Epidermal melanocyte (primary cell): ENCODE results near the gene PGBD5.
"Not testable (repeated sequence)": the region's sequence is repeated elsewhere in the genome, so short reads cannot be mapped to it uniquely, and the experiment has no call there.

Source experiments
- DNase-seq: peaks from one replicate; pipeline ENCODE4 v3.0.0; 2011; ENCODE audit warnings: low spot score; ENCODE audit not compliant: insufficient read length

PGBD5 gene

DNA sequence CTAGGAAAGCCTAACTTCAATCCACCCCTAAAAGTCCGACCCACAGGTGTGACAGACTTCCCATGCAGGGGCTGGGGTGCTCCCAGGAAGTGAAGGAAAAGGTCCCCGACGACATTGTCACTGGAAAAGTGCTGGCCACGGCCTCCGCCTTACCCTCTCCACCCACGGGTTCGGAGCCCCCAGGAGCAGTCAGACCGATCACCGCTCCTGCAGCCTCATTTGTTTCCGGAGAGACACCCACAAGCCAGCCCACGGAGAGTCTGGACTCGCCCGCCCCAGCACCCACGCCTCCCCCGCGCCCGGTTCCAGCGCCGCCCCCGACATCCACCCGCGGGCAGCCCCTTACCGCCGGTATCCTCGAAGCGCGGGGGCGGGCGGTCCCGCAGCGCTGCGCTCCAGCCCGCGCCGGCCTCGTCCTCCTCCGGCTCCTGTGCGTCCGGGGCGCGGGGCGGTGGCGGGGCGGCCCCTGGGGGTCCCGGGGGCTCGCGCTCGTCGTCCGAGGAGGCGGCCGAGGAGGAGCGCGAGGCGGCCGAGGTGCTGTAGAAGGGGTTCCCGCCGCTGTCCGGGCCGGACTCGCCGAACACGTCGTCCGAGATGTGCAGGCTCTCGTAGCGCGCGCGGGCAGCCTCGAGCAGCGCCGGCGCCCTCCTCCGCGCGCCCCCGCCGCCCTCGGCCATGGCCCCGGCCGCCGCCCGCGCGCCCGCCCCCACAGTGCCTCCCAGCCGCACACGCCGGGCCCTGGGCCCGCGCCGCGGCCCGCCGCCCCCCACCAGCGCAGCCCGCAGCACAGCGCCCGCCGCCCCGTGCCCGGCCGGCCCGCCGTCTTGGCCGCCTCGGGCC is 660 bp downstream of the PGBD5 start:
- no peak for DNase-seq

DNA sequence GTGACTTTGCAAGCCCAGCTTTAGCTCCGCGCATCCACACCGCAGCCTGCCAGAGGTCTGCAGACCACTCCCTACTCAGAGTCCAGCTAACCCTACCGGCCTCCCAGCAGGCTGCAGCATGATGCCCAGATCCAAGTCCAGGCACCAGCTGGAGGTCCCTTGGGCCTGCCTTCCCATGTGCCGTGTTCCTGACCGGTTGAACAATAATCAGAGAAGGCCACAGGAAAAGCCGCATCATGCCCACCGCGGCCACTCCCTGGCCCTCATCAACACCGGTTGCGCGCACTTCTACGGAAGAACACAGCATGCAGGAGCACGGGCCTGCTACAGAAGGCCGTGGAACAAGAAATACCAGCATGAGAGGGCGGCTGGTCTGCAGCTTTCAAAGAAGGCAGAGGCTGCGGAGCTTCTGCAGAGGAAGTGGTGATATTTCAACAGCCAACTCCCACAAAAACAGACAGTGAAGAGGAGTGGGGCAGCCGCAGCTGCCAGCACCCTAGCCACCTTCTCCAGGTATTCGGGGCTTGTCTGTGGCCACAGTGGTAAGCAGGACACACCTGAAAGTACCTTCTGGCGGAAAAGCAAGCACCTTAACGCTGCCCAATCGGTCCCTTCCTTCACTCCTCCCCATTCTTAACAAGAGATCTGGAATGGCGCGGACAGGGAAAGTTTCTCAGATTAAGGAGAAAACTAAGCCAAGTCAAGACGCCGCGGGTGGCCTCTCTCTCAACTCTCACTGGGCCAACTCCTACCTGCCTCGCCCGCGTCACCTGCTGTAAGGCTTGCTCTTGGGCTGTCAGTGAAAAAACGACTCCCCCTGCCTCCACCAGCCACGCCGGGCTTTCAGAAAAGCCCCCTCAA is 1.5 kb downstream of the PGBD5 start:
- no peak for DNase-seq

- no peak for DNase-seq
Measured at GRCh38 chr1:230423951-230424350, 2.2 kb downstream of the PGBD5 start.

GRCh38 chr1:230423261-230423660 is 2.9 kb downstream of the PGBD5 start:
- no peak for DNase-seq

- no peak for DNase-seq
Measured at GRCh38 chr1:230422221-230422981, 3.7 kb downstream of the PGBD5 start.

- DNase-seq, result no peak
Measured at GRCh38 chr1:230421481-230421880, 4.7 kb downstream of the PGBD5 start.

DNA sequence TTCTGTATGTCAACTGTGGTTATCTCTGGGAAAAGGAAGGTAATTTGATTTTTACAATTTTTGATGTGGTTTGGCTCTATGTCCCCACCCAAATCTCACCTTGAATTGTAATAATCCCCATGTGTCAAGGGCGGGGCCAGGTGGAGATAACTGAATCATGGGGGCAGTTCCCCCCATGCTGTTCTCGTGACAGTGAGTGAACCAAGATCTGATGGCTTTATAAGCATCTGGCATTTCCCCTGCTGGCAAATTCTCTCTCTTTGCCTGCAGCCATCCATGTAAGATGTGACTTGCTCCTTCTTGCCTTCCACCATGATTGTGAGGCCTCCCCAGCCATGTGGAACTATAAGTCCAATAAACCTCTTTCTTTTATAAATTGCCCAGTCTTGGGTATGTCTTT is 5.8 kb downstream of the PGBD5 start:
- DNase-seq, result not testable (repeated sequence)

DNA sequence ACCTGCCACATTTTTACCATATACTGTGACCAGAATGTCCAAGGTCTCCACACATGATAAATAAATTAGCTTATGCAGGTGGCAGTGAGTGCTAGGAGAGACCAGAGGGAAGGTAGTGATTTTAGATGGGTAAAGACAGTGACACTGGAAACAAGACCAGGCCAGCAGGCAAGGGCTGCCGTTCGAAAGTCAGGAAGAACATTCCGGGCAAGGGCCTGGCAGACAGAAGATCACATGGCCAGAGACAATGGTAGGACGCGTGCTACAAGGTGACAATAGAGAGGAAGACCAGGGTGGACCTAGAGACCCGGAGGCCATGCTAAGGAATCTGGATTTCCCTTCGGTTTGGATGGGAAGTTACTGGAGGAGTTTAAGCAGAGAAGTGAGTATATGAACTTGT is 9.7 kb downstream of the PGBD5 start:
- DNase-seq, result no peak

- no peak for DNase-seq
Measured at GRCh38 chr1:230415405-230416132, 10.6 kb downstream of the PGBD5 start.

- DNase-seq, result no peak
Measured at GRCh38 chr1:230414694-230415093, 11.4 kb downstream of the PGBD5 start.

DNA sequence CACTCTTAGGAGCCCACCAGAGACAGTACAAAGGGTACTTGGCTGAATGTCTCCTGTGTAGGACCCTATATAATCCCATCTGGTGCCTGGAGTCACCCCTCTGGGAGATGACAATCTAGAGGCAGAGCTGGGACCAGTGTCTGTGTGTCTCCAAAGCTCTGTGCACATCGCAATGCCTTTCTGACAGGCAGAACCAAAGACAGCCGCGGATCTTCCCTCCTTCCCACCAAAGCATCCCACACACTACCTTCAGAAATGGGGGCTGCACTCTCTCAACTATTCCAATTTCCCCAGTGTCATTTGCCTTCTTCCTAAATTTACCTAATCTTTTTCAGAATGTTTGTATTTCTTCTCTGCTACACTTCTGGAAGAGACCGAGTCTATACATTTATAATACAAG is 12.0 kb downstream of the PGBD5 start:
- DNase-seq, result no peak

DNA sequence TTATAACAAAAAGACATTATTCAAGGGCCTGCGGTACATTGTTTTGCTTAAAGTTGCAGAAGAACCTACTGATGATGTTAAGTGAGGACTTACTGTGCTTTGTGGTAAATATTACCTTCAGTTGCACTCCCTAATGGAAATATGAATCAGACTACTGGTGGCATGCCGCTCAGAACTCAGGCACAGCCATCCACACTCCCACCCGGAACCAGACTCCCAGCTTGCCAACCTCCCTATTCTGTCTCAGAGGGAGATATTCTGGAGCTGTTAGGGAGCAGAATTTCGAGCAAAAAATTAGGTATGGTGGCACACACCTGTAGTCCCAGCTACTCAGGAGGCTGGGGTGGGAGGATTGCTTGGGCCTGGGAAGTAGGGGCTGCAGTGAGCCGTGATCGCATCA is 13.1 kb downstream of the PGBD5 start:
- DNase-seq, result no peak

GRCh38 chr1:230408971-230409370 is 17.2 kb downstream of the PGBD5 start:
- DNase-seq, result no peak

- no peak for DNase-seq
Measured at GRCh38 chr1:230407351-230407750, 18.8 kb downstream of the PGBD5 start.

DNA sequence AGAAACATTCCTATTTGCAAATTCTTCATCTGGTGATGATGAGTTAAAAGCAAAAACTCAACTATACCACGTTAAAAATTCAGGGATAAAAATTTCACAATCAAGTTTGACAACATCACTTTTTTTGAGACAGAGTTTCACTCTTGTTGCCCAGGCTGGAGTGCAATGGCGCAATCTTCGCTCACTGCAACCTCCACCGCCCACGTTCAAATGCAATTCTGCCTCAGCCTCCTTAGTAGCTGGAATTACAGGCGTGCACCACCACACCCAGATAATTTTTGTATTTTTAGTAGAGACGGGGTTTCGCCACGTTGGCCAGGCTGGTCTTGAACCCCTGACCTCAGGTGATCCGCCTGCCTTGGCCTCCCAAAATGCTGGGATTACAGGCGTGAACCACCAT is 19.4 kb downstream of the PGBD5 start:
- DNase-seq, result not testable (repeated sequence)

GRCh38 chr1:230403442-230403841 is 22.7 kb downstream of the PGBD5 start:
- DNase-seq, result no peak

DNA sequence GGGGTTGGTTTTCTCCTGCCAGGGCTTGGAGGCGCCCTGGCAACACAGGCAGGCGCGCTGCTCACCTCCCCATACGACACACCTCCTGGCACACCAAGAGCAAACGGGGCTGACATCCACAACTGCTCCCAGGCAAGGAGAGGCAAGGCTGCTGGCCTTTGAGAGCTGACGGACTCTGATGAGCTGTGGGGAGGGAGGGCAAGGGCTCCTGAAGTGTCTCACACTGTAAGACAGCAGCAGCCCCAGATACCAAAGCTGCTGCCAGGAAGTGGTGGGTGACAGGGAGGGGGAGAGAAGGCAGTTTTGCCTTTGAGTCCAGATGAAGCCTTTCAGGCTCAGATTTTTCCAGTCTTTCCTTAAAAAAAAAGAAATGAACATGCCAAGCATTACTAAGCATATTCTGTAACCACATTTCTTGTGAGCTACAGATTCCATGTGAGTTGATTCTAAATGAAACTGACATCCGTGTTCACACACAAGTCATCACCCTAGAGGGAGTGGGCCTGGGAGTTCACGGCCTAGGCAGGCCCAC is 24.3 kb downstream of the PGBD5 start:
- peak; percentile 52 for DNase-seq

GRCh38 chr1:230401101-230401500 is 25.0 kb downstream of the PGBD5 start:
- DNase-seq, result no peak

- DNase-seq, result no peak
Measured at GRCh38 chr1:230400007-230400344, 26.2 kb downstream of the PGBD5 start.

DNA sequence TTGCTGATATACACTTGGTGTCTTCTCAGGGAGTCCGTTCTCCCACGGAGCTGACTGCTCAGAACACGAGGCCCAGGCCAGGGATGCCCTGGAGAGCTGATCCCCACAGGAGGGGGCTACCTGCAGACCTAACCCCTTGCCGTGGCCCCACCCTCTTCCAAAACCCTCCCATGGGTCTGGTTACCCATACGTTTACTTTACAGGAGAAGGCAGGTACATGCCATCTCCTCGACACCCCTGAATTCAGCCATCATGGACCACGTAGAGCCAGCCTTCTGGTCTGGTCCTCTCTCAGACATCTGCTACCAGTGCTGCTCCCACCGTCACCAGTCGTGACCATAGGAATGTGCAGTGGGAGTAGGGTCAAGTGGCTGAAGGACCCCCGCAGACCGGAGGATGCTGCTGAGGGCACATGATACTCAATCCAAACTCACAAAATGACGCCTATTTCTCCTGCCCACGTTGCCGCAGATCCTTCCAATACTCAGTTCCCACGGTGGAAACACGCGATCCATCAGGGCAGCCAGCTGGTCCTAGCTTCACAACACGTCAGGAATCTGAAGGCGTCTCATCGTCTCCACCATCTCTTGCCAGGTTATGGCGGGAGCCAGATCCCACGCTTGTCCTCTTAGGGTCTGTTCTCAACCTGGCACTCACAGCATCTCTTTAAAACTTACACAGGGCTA is 26.7 kb downstream of the PGBD5 start:
- DNase-seq, result no peak
